IPS-18c (cell line): ENCODE measurements around the gene GSX2.
A peak's percentile ranks its signal among the peaks of the same experiment; 100 is the strongest.
"Not testable (repeated sequence)": the region's sequence is repeated elsewhere in the genome, so short reads cannot be mapped to it uniquely, and the experiment has no call there.

Experiments
- H3K4me3 ChIP-seq: 2 replicates; pipeline ENCODE4 v1.7.0; 2013; ENCODE audit warnings: low read depth, mild to moderate bottlenecking, low read length, moderate library complexity; ENCODE audit not compliant: insufficient read depth
- H3K9me3 ChIP-seq: one replicate; pipeline ENCODE4 v1.6.1; 2013; ENCODE audit warnings: mild to moderate bottlenecking, low read length, moderate library complexity; ENCODE audit not compliant: control insufficient read depth, insufficient read depth

Gene GSX2

GRCh38 chr4:54096295-54096962 lies 3.5 kb upstream of the GSX2 start:
- H3K4me3 ChIP-seq: no peak overlapping the region
- no peaks in the 10 kb centered on the region for H3K9me3 ChIP-seq

DNA sequence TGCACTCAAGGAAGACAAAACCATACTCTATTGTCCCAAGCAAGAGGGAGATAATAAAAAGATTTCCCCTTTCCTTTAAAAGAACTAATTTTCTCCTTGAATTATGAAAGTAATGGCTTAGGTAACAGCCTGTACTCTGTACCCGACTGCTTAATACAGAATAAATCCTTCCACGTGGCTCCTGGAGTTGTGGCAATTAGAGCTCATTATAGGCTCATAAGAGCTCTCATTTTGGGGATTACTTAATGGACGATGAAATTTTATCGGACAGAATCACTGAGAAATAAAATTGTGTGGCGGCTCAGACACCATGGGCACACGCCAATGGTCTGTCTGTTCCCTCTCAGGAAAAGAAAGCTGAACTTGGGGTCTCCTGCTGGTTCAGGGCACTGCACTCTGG lies 2.8 kb upstream of the GSX2 start:
- H3K9me3 ChIP-seq: no peaks in the 10 kb centered on the region
- H3K4me3 ChIP-seq: no peak overlapping the region

- Histone ChIP-seq H3K9me3 (no peaks in the 10 kb centered on the region), H3K4me3 (no peak overlapping the region)
Observed at GRCh38 chr4:54098375-54098774, 1.6 kb upstream of the GSX2 start.

DNA sequence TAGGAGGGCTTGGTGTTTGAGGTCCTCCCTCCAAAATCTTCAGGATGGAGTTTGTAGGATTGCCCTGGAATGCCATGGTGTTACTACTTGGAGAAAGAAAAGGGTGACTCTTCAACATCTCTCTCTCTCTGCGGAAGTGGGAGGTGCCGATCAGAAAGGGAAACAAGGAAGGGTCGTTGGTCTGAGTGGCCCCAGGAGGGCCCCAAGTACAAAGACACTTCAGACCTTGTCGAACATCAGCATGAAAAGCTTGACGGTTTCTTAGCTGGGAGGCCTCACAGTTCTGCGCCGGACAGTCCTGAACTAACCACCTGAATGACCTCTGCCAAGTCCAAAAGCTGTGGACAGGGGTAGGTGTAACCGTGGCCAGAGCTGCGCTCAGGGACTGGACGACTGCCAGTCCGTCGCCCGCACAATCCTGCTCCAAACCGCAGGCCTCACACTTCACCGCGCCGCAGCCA lies 646 bp upstream of the GSX2 start:
- no peaks in the 10 kb centered on the region for H3K9me3 ChIP-seq
- H3K4me3 ChIP-seq: peak overlapping the region; percentile 38

GRCh38 chr4:54100595-54101189 lies 729 bp downstream of the GSX2 start:
- peak overlapping the region; percentile 38 for H3K4me3 ChIP-seq
- no peaks in the 10 kb centered on the region for H3K9me3 ChIP-seq

GRCh38 chr4:54101190-54102041 lies 1.5 kb downstream of the GSX2 start:
- Histone ChIP-seq H3K4me3 (peak overlapping the region; percentile 38; the same call in 1 of the 2 replicates), H3K9me3 (no peaks in the 10 kb centered on the region)

DNA sequence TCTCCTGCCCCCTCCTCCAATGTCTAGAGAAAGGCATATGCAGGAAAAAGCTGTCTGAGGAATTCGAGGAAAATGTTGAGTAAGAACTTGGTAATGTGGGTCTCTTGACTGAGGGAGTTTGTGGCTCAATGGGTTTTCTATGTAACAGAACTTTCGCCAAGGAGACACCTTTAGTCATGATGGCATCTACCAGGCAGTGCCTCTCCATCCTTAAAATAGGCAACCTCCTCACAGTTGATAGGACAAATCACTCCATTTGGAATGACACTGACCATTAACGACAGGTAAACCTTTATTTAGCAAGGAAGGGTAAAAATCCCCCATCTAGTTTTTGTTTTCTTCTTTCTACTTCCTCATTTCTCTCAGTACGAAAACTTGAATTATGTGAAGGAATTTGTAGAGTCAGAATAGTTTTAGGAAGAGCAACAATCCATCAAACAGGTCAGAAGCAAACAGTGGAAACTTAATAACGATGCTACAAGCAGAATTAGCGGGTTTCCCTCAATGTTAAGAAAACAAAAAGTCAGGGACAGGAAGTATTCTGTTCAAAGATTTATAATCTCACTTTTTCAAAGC lies 2.7 kb downstream of the GSX2 start:
- no peaks in the 10 kb centered on the region for H3K9me3 ChIP-seq
- H3K4me3 ChIP-seq: no peak overlapping the region

- H3K4me3 ChIP-seq: peak overlapping the region; percentile 32; the same call in 1 of the 2 replicates
Observed at GRCh38 chr4:54103190-54103574, 3.2 kb downstream of the GSX2 start.

GRCh38 chr4:54104907-54105306 lies 4.9 kb downstream of the GSX2 start:
- Histone ChIP-seq H3K4me3 (no peak overlapping the region), H3K9me3 (no peaks in the 10 kb centered on the region)

More at GRCh38 chr4:54103190-54103574, 3.2 kb downstream of the GSX2 start:
- H3K9me3 ChIP-seq: no peaks in the 10 kb centered on the region

GRCh38 chr4:54107951-54108748 lies 8.2 kb downstream of the GSX2 start:
- Histone ChIP-seq H3K9me3 (no peaks in the 10 kb centered on the region), H3K4me3 (no peak overlapping the region; the same call in 1 of the 2 replicates)

DNA sequence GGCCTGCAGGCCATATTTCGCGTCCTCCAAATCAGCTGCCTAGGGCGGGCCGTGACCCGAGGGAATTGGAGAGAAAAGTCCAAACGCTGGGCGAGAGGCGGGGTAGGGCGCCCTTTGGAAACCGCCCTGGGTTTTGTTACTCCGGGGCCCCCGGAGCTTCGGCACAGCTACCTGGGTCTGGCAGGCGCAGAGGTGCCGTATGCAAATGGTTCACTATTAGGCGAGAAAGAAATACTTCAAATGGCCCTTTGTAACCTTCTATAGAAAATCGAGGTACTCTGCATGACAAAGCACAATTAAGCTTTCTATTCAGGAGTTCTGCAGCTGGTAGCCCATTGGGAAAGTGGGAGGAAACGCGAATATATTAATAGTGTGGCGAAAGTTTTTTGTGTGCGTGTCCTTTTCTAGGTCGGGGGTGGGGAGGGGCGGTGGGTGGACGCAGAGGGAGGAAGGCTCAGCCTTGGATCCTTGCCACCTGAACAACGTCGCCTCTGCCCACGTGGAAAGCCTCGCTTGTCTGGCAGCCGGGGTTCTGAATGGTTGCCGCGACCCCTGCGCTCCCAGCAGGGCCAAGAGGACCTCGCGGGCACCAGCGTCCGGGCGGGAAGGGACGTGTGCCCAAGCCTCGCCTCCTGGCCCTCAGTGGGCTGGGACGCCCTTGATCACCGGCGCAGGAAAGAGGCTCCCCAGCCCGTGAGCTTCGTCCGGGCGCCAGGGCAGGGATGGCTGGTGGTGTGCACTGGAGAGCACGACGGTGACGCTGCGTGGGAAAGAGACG lies 9.5 kb downstream of the GSX2 start:
- H3K4me3 ChIP-seq: peak overlapping the region; percentile 52

GRCh38 chr4:54110019-54110416 lies 10.1 kb downstream of the GSX2 start:
- Histone ChIP-seq H3K4me3 (peak overlapping the region; percentile 52), H3K9me3 (no peaks in the 10 kb centered on the region)

More for the DNA sequence above, 9.5 kb downstream of the GSX2 start:
- H3K9me3 ChIP-seq: no peaks in the 10 kb centered on the region

DNA sequence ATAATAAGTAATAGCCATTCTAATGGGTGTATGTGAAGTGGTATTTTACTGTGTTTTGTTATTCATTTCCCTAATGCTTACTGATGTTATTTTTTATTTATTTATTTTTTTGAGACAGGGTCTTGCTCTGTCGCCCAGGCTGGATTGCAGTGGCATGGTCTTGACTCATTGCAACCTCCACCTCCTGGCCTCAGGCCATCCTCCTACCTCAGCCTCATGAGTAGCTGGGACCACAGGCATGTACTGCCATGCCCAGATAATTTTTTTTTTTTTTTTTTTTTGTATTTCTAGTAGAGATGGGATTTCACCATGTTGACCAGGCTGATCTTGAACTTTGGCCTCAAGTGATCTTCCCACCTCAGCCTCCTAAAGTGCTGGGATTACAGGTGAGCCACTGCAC lies 13.2 kb downstream of the GSX2 start:
- not testable (repeated sequence) for H3K9me3 ChIP-seq, H3K4me3 ChIP-seq

DNA sequence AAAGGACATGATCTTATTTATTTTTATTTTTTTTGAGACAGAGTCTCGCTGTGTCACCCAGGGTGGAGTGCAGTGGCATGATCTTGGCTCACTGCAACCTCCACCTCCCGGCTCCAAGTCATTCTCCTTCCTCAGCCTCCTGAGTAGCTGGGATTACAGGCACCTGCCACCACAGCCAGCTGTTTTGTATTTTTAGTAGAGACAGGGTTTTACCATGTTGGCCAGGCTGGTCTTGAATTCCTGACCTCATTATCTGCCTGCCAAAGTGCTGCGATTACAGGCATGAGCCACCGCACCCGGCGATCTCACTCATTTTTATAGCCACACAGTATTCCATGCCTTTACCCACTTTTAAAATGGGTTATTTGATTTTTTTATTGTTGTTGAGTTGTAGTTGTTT lies 16.3 kb downstream of the GSX2 start:
- H3K4me3 ChIP-seq: not testable (repeated sequence)

GRCh38 chr4:54118850-54119589 lies 19.1 kb downstream of the GSX2 start:
- Histone ChIP-seq H3K9me3 (no peaks in the 10 kb centered on the region), H3K4me3 (no peak overlapping the region)

More for the DNA sequence above, 16.3 kb downstream of the GSX2 start:
- H3K9me3 ChIP-seq: not testable (repeated sequence)

DNA sequence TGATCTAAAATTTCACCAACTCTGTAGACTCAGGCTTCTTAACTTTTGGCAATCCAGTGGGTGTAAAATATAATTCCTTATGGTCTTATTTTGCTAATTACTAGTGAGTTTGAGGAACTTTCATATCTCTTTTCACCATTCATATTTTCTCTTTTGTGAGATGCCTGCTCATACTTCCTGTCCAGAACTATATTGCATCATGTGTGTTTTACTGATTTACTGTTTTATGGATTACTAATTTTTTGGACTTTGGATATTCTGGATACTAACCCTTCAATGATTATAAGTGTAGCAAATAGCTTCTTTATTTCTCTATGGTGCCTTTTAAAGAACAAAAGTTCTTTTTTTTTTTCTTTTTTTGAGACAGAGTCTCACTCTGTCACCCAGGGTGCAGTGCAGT lies 20.6 kb downstream of the GSX2 start:
- no peaks in the 10 kb centered on the region for H3K9me3 ChIP-seq
- H3K4me3 ChIP-seq: no peak overlapping the region
